Myocyte (in vitro differentiated cells): ENCODE data around the gene GH2. TPM values are rescaled to one million over a fixed set of nuclear protein-coding genes. Genes with fewer than 3 reads are reported as not detected.
"Not testable (repeated sequence)": the region's sequence is repeated elsewhere in the genome, so short reads cannot be mapped to it uniquely, and the experiment has no call there.

Source experiments
- DNase-seq: peaks from one replicate; pipeline ENCODE4 v3.0.0-alpha.2; 2012; ENCODE audit warnings: low read depth
- total RNA-seq: library from RNA; depleted of rRNA; stranded (reverse); fragments of >200 nt; gene quantifications from 2 replicates; pipeline ENCODE4 v1.2.3, GENCODE V29; 2014

The GH2 gene
- total RNA-seq, 1 donor from 2014 or later, result not detected

DNA sequence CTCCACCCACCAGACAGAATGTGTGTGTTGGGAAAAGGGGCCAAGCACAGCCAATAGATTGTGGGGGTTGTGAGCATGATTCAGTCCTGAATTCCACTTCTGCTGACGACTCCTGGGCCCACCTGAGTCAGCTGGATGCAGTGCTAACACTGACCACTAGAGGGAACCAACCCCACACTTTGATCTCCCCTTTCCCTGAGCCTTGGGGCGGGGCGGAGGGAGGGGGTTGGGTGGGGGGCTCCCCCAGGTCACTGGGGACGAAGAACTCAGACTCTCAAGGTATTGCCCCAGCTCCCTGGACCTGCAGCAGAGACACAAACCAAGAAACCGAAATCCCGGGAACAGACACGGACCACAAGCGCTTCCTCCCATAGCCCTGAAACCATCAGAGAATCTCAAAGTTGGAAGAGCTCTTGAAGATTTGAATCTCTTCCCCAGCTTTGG lies 29.9 kb upstream of the GH2 start:
- peak; percentile 31 for DNase-seq

DNA sequence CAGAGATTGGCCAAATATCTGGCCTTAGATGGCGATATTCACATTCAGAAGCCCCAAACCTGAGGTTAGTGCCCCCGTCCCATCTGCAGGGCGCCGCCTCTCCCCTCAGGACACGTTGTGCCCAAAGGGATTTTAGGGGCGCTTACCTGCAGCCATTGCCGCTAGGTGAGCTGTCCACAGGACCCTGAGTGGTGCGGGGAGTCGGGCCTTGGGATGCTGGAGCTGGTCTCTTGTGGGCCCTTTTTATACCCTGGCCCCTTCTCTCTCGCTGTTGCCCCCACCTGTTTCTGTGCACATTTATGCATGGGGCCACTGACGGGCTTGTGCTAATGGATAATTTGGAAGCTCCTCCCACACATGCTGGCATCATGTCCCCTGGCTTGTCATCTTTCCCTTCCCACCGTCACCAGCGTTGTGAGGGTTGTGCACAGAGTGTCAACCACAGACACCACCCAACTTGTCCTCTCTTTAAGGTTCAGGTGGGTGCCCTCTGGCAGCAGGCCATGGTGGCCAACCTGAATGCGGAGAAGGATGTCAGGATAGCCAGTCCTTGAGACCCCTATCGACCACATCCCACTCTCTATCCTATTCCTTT lies 29.4 kb upstream of the GH2 start, which contains the start of gene CSHL1:
Gene CSHL1 (minus strand): TSS at position 218 of the 595 bp plus-strand sequence. CDS start 62 bp downstream, at position 156.
- no peak for DNase-seq

DNA sequence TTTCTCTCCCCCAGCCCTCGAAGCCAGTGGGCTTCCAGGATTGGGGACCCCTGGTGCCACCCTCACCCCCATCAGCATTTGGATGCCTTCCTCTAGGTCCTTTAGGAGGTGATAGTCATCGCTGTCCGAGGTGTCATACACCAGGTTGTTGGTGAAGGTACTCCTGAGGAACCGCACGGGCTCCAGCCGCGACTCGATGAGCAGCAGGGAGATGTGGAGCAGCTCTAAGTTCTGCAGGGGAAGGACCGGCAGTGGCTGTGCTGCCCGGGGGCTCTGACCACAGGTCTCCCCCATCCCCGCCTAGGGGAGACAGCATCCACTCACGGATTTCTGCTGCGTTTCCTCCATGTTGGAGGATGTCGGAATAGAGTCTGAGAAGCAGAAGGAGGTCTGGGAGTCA lies 28.4 kb upstream of the GH2 start:
- DNase-seq, result no peak

GRCh38 chr17:63909586-63909985 lies 27.8 kb upstream of the GH2 start:
- DNase-seq, result not testable (repeated sequence)

GRCh38 chr17:63907161-63907778 lies 25.5 kb upstream of the GH2 start:
- peak; percentile 13 for DNase-seq

DNA sequence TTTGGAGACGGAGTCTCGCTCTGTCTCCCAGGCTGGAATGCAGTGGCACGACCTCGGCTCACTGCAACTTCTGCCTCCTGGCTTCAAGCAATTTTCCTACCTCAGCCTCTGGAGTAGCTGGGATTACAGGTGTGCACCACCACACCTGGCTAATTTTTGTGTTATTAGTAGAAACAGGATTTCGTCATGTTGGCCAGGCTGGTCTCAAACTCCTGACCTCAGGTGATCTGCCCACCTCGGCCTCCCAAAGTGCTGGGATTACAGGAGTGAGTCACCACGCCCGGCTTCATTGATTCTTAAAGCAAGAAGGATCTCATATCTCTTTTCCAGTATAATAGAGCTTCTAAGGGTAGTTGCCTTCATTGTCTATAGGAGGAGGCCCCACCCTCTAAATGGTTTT lies 23.1 kb upstream of the GH2 start:
- not testable (repeated sequence) for DNase-seq

DNA sequence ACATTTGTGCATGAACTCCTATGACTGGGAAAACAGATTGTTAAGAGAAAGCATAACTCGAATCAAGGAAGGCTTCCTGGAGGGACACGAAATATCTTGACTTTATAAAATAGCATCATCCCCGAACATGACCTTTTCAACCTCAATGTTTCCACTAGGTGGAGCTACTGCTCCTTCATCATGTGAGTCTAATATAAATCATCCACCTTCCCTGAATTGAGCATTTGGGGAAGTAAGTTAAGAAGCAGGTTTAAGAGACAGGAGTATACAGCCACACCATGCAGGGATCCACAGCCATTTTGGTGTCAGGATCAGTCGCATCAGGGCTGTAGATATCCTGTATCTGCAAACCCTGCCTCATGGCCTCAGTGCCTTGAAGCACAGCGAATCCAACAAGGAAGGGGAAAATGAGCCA lies 22.1 kb upstream of the GH2 start:
- peak; percentile 11 for DNase-seq

- peak; percentile 14 for DNase-seq
These were observed 20.2 kb upstream of the GH2 start for GRCh38 chr17:63901971-63902370.

- DNase-seq, result not testable (repeated sequence)
These were observed 17.4 kb upstream of the GH2 start for GRCh38 chr17:63898899-63899798.

DNA sequence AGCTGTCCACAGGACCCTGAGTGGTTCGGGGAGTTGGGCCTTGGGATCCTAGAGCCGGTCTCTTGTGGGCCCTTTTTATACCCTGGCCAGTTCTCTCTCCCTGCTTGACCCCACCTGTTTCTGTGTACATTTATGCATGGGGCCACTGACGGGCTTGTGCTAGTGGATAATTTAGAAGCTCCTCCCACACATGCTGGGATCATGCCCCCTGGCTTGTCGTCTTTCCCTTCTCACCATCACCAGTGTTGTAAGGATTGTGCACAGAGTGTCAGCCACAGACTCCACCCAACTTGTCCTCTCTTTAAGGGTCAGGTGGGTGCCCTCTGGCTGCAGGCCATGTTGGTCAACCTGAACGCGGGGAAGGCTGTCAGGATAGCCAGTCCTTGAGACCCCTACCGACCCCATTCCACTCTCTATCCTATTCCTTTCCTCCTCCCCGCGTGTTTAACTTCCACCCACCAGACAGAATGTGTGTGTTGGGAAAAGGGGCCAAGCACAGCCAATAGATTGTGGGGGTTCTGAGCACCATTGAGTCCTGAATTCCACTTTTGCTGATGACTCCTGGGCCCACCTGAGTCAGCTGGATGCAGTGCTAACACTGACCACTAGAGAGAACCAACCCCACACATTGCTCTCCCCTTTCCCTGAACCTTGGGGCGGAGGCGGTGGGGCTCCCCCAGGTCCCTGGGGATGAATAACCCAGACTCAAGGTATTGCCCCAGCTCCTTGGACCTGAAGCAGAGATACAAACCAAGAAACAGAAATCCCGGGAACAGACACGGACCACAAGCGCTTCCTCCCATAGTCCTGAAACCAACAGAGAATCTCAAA lies 15.0 kb upstream of the GH2 start, which contains the start of gene CSH1:
Gene CSH1 (minus strand): TSS at position 51 of the 831 bp plus-strand sequence. CDS start 63 bp downstream, outside the sequence.
- DNase-seq, result not testable (repeated sequence)

DNA sequence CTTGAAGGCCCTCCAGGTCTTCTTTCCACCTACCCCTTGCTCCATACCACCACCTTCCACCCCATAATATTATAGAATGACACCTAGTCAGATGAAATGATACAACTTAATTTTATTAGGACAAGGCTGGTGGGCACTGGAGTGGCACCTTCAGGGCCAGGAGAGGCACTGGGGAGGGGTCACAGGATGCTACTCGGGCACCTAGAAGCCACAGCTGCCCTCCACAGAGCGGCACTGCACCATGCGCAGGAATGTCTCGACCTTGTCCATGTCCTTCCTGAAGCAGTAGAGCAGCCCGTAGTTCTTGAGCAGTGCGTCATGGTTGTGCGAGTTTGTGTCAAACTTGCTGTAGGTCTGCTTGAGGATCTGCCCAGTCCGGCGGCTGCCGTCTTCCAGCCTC lies 13.1 kb upstream of the GH2 start:
- DNase-seq, result not testable (repeated sequence)

DNA sequence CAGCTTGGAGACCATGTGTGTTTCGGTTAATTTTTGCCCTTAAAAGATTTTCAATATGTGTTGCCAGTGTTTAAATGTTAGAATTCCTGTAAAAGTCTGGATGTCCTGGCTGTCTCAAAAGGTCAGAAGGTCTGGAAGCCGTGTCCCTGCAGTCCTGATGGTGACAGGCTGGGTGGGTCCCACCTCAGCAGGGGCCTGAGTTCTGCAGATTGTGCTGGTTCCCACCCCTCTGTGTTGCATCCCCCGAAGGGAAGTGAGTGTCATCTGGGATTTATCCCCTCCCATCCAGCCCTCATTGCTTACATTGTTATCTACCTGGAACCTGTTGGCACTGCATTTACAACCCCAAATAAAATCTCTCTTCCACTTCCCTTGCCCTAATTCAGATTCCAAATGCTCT lies 12.3 kb upstream of the GH2 start:
- DNase-seq, result not testable (repeated sequence)

DNA sequence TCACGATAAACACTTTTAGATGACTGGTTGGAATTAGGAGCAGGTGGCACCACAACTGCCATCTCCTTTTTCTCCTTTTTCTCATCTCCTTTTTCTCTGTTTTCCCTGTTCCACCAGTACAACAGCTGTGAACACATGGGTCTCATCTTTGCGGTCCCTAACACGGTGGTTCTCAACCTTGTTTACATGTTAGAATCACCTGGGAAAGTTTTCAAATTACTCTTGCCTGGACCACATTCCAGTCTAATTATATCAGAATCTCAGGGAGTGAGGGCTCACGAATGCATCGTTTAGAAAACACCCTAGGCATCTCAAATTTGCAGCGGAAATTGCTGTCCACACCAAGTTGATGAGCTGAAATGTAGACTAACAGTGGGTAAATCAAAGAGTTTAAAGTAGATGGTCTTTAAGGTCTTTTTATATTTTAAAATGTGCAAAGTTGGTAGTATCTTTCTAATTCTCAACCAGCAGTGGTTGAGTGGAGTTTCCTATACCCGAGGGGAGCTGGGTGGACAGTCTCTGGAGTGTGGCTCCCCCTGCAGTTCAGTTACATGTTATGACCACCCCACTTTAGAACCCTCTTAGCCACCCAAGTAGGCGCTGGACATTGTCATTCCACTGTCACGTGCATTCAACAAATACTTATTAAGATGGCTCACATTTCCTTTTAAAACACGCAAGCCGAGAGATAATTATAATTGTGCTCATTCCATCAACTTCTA lies 10.7 kb upstream of the GH2 start:
- peak; percentile 17 for DNase-seq

DNA sequence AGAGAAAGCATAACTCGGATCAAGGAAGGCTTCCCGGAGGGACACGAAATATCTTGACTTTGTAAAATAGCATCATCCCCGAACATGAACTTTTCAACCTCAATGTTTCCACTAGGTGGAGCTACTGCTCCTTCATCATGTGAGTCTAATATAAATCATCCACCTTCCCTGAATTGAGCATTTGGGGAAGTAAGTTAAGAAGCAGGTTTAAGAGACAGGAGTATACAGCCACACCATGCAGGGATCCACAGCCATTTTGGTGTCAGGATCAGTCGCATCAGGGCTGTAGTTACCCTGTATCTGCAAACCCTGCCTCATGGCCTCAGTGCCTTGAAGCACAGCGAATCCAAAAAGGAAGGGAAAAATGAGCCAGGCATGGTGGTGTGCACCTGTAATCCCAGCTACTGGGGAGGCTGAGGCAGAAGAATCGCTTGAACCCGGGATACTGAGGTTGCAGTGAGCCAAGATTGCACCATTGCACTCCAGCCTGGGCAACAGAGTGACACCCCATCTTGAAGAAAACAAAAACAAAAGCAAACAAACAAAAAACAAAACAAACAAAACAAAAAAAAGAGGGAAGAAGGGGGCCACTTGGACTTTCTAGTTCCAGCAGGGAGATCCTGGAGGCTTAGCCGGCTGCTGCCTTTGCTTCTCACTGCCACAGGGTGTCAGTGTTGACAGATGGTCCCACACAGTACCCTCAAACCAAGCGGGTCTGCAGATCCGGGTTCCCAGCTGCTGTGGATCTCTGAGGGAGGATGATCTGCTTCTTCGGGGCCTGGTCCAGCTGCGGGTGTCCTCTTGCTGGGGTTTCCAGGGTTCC lies 7.5 kb upstream of the GH2 start:
- peak; percentile 51 for DNase-seq

- not testable (repeated sequence) for DNase-seq
These were observed 3.4 kb upstream of the GH2 start for GRCh38 chr17:63885119-63885518.

- not testable (repeated sequence) for DNase-seq
These were observed 932 bp upstream of the GH2 start for GRCh38 chr17:63882626-63883126.

DNA sequence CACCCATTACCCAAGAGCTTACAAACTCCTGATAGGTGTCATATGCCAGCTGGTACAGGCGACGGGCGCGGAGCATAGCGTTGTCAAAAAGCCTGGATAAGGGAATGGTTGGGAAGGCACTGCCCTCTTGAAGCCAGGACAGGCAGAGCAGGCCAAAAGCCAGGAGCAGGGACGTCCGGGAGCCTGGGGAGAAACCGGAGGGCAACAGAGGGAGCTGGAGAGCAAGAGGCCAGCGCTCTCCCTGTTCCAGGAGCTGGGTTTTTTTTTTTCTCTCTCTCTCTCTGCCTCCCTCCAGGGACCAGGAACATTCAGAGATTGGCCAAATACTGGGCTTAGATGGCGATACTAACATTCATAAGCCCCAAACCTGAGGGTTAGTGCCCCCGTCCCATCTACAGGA lies 407 bp downstream of the GH2 start:
- peak; percentile 10 for DNase-seq

- DNase-seq, result no peak
These were observed 1.0 kb downstream of the GH2 start for GRCh38 chr17:63880706-63881105.

- DNase-seq, result not testable (repeated sequence)
These were observed 3.3 kb downstream of the GH2 start for GRCh38 chr17:63878413-63878812.
